HG03025 (cell line): Measurements from ENCODE around the gene TRIM47.

Source experiments
- ATAC-seq: cut with Tn5 transposase; IDR thresholded peaks from one replicate; pipeline ENCODE4 v1.9.1; 2021; ENCODE audit warnings: mild to moderate bottlenecking, moderate library complexity; ENCODE audit not compliant: unreplicated experiment, low FRiP score

Gene TRIM47

DNA sequence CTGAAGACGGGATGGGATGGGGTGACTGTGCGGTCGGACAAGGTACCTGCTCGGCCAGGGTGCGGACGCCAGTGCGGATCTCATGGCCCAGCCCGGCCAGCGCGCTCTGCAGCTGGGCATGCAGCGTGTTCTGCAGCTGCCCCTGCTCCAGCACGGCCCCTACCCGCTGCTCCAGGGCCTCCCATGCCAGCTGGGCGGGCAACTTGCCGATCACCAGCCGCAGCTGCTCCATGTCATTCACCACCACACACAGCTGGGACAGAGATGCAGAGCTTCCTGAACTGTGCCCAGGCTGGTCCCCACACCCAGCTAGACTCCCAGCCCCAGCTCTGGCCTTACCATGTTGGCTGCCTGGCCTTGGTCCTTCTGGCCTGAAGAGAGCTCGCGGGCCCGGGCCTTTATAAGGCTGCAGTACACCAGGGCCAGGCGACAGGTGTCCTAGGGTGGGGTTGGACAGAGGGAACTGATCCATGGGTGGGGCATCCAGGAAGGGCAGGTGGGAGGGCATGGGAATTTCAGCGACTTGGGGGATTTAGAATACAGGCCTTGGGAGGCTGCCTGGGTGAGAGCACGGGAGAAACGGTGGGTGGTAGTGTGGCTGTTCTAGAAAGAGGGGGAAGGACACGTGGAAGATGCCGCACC lies 44.0 kb downstream of the TRIM47 start:
- no peak for ATAC-seq

DNA sequence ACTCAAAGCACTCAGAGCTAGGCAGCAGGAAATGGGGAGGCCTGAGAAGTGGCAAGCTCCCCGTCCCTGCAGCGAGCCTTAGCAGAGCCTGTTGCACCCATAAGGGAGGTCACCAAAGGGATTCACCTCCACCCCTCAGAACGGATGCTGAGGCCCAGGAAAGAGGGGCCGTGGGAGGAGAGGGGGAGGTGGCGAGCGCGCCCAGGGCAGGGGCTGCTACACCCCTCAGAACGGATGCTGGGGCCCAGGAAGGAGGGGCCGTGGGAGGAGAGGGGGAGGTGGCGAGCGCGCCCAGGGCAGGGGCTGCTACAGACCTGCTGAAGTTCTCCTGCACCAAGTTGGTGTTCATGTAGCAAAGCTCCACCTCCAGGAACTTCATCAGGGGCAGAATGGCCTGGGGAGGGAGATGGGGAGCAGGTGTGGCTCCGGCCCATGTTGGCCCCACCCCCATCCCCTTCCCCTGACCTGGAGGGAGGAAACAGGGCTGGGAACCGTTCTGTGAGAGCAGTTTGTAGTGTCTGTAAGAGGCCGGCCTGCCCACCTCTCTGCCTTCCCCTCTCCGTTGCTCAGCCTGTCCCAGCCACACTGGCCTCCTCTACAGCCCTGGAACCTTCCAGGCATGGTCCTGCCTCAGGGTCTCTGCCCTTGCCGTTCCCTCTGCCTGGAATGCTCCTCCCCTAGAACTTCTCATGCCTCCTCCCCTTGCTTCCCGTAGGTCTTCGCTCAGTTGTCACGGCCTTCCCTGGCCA lies 45.6 kb downstream of the TRIM47 start:
- no peak for ATAC-seq

DNA sequence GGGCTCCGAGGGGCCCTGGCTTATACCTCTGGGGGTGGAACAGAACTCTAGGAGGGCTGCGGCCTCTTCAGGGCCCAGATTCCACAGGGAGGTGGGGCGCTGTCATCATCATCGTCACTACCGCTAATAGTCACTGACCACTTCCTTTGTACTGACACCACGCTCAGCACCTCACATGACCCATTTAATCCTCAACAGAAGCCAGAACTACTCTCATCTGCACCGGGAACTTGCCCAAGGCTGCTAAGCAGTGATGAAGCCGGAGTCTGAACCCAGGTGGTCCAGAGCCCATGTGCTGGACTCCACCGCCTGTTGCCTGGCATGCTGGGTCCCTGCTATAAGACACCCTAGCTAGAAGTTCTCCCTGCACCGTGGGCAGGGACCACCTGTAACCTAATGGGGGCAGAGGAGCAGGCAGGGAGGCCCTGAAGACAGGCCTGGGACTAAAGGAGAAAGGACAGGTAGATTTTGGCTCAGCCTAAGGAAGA lies 46.2 kb downstream of the TRIM47 start:
- ATAC-seq, result no peak

DNA sequence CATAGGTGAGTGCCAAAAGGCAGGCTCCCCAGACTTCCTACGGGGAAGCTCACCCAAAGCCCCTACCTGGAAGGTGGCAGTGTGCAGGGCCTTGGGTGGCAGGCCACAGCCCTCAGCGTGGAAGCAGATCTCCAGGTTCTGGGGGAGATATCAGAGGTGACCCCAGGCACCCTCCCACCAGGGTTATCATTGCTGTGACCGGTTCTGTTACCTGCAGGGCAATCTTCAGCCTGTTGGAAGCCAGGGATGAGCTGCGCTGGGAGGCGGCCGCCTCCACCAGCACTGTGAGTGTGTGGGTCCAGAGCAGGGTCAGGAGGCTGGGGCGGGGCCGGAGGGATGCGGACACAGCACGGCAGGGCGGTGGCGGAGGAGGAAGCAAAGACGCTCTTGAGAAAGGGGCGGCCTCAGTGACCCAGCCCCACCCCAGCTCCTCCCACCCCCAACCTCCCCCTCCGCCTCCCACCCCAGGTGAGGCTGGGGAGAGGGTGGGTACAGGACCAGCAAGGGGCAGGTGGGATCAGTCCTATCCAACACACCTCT lies 47.3 kb downstream of the TRIM47 start:
- ATAC-seq, result no peak

DNA sequence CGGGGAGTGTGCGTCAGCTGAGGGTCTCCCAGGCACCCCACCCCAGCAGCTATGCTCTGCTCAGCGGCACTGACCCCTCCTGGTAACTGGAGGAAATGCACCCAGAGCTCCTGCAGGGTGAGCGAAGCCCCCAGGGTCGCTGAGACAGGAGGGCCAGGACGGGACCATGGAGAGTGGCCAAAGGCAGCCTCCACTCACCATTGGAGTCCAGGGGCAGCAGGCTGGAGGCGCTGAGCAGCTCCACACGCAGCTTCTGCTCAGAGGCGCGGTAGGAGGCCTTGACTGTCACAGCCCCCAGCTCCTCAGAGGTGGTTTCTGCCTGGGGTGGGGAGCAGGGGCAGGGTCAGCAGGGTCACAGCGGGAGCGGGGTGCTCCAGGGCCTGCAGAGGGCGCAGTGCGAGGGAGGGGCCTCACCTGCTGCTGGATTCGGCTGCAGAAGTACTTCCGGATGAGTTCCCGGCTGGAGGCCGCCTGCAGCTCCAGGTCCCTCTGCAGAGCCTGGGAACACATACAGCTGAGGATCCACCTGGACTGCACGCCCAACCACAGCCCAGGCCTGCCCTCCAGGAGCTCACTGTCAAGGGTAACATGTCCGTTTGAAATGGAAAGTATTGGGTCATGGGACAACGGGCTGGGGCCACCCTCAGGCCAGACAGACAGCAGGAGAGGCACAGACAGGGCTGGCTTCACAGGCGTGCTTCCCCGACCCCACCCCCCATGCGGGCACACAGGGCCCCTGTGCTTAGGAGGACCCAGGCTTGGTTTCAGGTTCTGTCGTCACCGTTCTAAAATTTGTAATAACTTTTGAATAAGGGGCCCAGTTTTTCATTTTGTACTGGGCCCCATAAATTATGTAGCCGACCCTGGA lies 48.0 kb downstream of the TRIM47 start:
- ATAC-seq, result no peak

DNA sequence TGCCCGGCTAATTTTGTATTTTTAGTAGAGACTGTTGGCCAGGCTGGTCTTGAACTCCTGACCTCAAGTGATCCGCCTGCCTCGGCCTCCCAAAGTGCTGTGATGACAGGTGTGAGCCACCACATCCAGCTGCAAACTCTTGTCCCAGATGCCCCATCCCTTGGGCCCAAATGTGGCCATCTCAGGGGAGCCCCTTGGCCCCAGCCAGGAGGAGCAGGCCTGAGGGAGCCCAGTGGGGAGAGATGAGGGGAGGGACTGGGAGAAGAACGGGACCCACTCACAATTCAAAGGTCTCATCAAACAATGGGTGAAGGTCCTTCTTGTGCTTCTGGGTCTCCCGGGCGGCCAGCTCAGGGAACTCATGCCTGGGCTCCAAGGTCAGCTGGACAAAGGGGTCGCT lies 48.6 kb downstream of the TRIM47 start:
- no peak for ATAC-seq

DNA sequence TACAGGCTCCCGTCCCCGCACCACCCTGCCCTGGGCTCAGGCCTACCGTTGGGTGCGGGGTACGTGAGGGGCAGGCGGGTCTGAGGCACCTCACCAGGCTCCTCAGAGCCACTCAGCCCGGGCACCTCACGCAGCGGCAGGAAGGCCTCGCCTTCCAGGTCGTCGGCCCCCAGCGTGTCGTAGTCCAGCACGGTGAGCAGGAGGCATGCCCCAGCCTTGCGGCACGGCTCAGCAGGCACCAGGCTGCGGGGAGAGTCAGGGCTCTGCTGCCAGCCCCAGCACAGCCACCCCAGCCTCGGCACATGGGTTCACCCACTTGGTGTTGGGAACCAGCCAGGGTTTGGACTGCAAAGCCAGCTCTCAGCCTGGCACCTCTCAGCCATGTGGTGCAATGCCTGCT lies 49.6 kb downstream of the TRIM47 start:
- no peak for ATAC-seq

DNA sequence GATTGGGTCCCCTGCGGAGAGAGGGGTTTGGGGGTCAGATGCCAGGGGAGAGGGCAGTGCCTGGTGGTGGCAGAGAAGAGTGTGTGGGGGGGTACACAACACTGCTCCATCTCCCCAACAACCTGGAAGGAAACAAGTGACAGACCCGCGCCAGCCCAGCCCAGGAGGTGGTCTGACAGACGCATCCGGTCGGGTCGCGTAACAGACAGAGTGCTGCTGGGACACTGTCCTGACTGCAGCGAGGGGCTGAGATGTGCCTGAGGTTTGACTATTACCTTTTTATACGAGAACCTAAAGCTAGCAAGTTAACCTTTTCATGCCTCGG lies 50.3 kb downstream of the TRIM47 start:
- no peak for ATAC-seq

DNA sequence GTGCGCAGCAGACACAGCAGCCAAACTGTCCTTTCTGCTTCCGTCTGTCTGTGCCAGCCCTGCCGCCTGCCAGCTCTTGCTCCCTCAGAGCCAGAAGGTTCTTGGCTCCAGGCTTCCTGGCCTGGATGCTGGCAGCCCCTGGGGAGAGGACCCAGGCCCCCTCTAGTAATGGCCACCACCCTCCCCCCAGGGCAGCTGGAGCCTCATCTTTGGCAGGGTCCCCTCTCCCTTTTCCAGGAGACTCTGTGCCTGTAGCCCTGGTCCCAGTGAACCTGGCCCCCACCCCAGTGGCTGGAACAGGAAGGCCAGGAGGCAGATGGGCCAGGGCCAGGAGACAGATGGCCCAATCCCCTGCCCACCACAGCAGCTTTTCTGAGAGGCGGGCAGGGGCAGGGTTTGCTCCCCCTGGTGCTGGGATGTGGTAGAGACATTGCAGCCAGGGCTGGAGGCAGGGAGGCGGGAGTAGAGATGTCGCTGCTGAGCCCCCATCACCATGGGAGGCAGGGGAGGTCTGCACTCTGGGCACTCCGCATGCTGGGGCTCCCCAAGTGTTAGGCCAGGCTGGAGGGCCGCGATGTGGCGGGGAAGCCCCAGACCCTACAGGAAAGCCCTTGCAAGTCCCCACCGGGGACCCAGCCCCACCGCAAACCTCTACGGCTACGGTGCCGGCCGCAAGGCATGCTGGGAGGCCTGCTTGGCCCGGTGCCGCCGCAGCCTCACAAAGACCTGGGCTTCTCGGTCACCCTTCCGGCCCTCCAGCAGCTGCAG lies 50.9 kb downstream of the TRIM47 start:
- ATAC-seq, result no peak

DNA sequence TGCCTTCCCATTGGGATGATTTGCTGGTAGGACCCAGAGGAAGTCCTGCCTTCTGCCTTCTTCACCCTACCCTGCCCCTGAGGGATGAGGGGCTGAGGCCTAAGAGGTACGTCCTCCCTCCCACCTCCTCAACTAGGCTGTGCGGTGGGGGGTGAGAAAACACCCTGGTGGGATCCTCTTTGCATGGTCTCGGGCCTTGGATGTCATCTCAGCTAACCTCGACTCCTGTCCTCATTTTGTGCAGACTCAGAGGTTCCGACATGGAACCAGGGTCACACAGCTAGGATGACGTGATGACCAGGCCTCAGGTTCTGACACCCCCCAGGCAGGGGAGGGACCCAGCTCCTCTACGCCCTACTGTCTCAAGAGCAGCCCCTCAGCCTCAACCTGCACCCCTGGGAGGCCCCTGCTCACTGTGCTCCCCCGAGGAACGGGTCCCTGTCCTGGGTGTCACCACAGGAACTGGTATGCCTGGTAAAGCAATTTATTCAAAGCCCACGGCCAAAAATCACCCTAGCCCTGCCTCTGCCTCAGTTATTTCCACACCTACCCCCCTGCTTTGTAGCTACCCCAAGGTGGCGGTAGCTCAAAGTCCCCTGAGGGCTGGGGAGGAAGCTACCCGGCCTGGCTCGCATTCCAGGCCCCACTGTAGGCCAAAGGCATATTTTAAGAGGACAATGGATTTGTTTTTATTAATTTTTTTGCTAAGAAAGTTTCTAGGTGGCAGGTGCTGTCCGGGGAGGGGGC lies 51.6 kb downstream of the TRIM47 start:
- no peak for ATAC-seq

DNA sequence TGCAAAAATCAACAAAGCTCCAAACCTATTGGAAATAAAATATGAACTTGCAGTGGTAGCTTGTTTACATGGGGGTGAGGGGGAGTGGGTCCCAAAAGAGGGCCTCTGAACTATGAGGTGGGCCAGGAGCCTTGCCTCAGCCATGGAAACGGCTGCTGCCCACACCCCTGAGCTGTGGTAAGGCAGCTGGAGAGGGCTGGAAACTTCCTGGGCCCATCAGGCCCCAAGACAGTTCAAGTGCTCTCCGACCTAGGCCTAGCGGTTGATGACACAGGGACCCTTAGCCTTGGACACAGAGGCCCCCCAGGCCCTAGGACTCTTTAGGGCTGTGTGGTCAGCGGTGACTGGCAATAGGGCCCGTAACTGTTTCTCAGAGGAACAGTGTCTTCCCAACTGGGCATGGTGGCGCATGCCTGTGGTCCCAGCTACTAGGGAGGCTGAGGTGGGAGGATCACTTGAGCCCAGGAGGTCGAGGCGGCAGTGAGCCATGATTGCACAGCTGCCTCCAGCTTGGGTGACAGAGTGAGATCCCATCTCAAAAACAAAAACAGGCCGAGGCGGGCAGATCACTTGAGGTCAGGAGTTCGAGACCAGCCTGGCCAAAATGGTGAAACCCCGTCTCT lies 52.5 kb downstream of the TRIM47 start:
- ATAC-seq, result no peak

DNA sequence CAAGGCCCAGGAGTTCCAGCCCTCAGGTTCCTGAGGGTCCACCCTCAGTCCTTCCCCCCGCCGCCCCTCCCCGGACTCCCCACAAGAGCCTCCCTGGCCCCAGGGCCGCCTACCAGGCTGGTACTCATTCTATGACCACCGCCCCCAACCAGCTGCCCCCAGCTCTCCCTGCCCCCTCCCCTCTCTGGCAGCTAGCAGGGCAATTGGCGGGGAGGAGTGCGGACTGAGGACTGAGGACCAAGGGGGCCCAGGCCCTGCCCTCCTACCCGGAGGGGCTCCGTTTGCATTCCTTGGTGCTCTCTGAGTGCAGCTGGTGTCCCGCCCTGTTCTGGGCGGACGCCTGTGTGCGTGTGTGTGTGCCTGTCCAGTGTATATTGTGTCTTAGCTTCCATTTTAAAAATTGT lies 53.2 kb downstream of the TRIM47 start:
- no peak for ATAC-seq

DNA sequence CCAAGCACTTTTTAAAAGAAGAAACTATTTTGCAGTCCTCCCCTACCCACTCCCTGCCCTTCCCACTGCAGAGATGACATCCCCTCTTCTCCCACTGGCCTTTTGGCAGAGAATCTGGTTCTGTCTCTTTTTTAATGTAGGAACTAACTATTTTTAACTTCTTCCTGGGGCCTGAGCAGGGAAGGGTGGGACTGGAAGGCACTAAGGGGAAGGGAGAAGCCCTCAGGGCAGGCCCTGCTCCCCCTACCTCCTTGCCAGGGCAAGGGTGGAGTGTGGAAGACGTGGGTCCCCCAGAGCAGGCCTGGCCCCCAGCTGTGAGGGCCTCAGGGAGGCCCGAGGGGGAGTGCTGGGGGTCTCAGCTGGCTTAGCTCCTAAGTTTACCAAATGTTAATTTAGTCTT lies 53.7 kb downstream of the TRIM47 start:
- ATAC-seq, result no peak
